ENCODE data around the gene PAQR5.

GRCh38 chr15:69302929-69303328 lies 4.2 kb downstream of the PAQR5 start:
- TF ChIP-seq CTCF (IDR thresholded peaks at IDR 0.05) (no peak), POLR2A (IDR thresholded peaks at IDR 0.05) (no peak)

All from testis (tissue), 2 donors.